PC-9 (cell line): Measurements from ENCODE around the gene ESRRG. TPM values are rescaled to one million over a fixed set of nuclear protein-coding genes. Genes with fewer than 3 reads are reported as not detected.
A peak's percentile ranks its signal among the peaks of the same experiment; 100 is the strongest.

ENCODE experiments used
- BruUV-seq: library from RNA; stranded (reverse); fragments of 400-500 nt; replicated peaks from 2 replicates; lab custom pipeline; 2021; lab: Mats Ljungman, UMichigan
- CTCF ChIA-PET: fragments of 300-600 bp; sonication (Branson Sonifier 250); formaldehyde crosslinking; loops from one replicate; lab custom pipeline; 2022; ENCODE audit warnings: antibody characterized with exemption; lab: Charles Lee
- POLR2A ChIA-PET: fragments of 300-600 bp; sonication (Branson Sonifier 250); formaldehyde crosslinking; loops from one replicate; lab custom pipeline; 2022; ENCODE audit warnings: antibody characterized with exemption; ENCODE audit not compliant: unreplicated experiment; lab: Charles Lee
- DNase-seq, 2 experiments: peaks; one replicate each; pipeline versions ENCODE4 v3.0.0 to v3.0.0-alpha.2; 2015 to 2022; ENCODE audit warnings: mixed read lengths in 1 of 2
- H2AFZ ChIP-seq: fragments of 200-600 bp; sonication (generic); 2 replicates; pipeline ENCODE4 v1.8.1; 2017; ENCODE audit warnings: antibody characterized with exemption
- H3F3A ChIP-seq: fragments of 200-600 bp; sonication (generic); 2 replicates; pipeline ENCODE4 v1.8.1; 2017; ENCODE audit warnings: antibody characterized with exemption, mild to moderate bottlenecking, low read depth; ENCODE audit not compliant: insufficient read depth
- H3K27ac ChIP-seq: fragments of 200-600 bp; sonication (generic); 2 replicates; pipeline ENCODE4 v1.6.1; 2016; ENCODE audit warnings: mixed run types
- H3K27me3 ChIP-seq: fragments of 200-600 bp; sonication (generic); 2 replicates; pipeline ENCODE4 v1.6.1; 2016; ENCODE audit warnings: low read depth, mixed run types; ENCODE audit not compliant: insufficient read depth
- H3K36me3 ChIP-seq: fragments of 200-600 bp; sonication (generic); 2 replicates; pipeline ENCODE4 v1.6.1; 2016; ENCODE audit warnings: low read depth, mixed run types
- H3K4me1 ChIP-seq: fragments of 200-600 bp; sonication (generic); replicated peaks from 2 replicates; pipeline ENCODE4 v1.6.1; 2016; ENCODE audit warnings: mixed run types; ENCODE audit not compliant: insufficient read depth
- H3K4me2 ChIP-seq: fragments of 200-600 bp; sonication (generic); 2 replicates; pipeline ENCODE4 v1.6.1; 2017; ENCODE audit warnings: mixed run types
- H3K4me3 ChIP-seq: fragments of 200-600 bp; sonication (generic); 2 replicates; pipeline ENCODE4 v1.6.1; 2016; ENCODE audit warnings: mixed run types
- H3K79me2 ChIP-seq: fragments of 200-600 bp; sonication (generic); 2 replicates; pipeline ENCODE4 v1.6.1; 2017; ENCODE audit warnings: low read depth, mixed run types
- H3K9me2 ChIP-seq: fragments of 200-600 bp; sonication (generic); 2 replicates; pipeline ENCODE4 v1.8.1; 2017; ENCODE audit warnings: mild to moderate bottlenecking; ENCODE audit not compliant: insufficient read depth
- H3K9me3 ChIP-seq: fragments of 200-600 bp; sonication (generic); 2 replicates; pipeline ENCODE4 v1.8.1; 2016; ENCODE audit warnings: low read depth; ENCODE audit not compliant: insufficient read depth
- H4K20me1 ChIP-seq: fragments of 200-600 bp; sonication (generic); 2 replicates; pipeline ENCODE4 v1.8.1; 2017; ENCODE audit not compliant: insufficient read depth
- EZH2 ChIP-seq: fragments of 200-600 bp; sonication (generic); IDR thresholded peaks from 2 replicates; pipeline ENCODE4 v1.8.0; 2017; ENCODE audit warnings: antibody characterized with exemption, low read depth
- intact Hi-C: fragments of 100-400 bp; cut with micrococcal nuclease; formaldehyde crosslinking; loops from one replicate; pipeline ENCODE4 v1.10.0; 2022; ENCODE audit not compliant: unreplicated experiment
- total RNA-seq: library from RNA; stranded (reverse); gene quantifications from 2 replicates; pipeline ENCODE4 v1.2.3, GENCODE V29; 2021
- TF ChIP-seq, protein P1 (sequence below): fragments of 200-600 bp; sonication (generic); conservative IDR thresholded peaks from 2 replicates; pipeline ENCODE4 v1.6.1; 2017; ENCODE audit warnings: mixed run types, antibody characterized with exemption, mild to moderate bottlenecking, moderate library complexity

ESRRG gene
- total RNA-seq, 1 experiment from 2014 or later, result not detected

- intact Hi-C loops, result no loop called here
- H3K4me2 ChIP-seq, result no peak overlapping the region
- H4K20me1 ChIP-seq, result no peaks in the 10 kb centered on the region
- H3K27ac ChIP-seq, result no peak overlapping the region
- H2AFZ ChIP-seq, result no peak overlapping the region
- TF ChIP-seq, protein P1, sequence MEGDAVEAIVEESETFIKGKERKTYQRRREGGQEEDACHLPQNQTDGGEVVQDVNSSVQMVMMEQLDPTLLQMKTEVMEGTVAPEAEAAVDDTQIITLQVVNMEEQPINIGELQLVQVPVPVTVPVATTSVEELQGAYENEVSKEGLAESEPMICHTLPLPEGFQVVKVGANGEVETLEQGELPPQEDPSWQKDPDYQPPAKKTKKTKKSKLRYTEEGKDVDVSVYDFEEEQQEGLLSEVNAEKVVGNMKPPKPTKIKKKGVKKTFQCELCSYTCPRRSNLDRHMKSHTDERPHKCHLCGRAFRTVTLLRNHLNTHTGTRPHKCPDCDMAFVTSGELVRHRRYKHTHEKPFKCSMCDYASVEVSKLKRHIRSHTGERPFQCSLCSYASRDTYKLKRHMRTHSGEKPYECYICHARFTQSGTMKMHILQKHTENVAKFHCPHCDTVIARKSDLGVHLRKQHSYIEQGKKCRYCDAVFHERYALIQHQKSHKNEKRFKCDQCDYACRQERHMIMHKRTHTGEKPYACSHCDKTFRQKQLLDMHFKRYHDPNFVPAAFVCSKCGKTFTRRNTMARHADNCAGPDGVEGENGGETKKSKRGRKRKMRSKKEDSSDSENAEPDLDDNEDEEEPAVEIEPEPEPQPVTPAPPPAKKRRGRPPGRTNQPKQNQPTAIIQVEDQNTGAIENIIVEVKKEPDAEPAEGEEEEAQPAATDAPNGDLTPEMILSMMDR, result no peak
- no peak for TF ChIP-seq EZH2
- CTCF ChIA-PET, result no interaction called here
- no peaks in the 10 kb centered on the region for H3K9me2 ChIP-seq
- H3K36me3 ChIP-seq, result no peaks in the 10 kb centered on the region
- no peaks in the 10 kb centered on the region for H3K79me2 ChIP-seq
- no peaks in the 10 kb centered on the region for H3K27me3 ChIP-seq
- H3F3A ChIP-seq, result no peaks in the 10 kb centered on the region
- BruUV-seq, result no TSS peak
- POLR2A ChIA-PET, result no interaction called here
- DNase-seq, result no peak
- H3K4me3 ChIP-seq, result no peak overlapping the region
- H3K9me3 ChIP-seq, result no peaks in the 10 kb centered on the region
- no peaks in the 10 kb centered on the region for H3K4me1 ChIP-seq
Measured at GRCh38 chr1:216732121-216732520, 8.9 kb upstream of the ESRRG start.

DNA sequence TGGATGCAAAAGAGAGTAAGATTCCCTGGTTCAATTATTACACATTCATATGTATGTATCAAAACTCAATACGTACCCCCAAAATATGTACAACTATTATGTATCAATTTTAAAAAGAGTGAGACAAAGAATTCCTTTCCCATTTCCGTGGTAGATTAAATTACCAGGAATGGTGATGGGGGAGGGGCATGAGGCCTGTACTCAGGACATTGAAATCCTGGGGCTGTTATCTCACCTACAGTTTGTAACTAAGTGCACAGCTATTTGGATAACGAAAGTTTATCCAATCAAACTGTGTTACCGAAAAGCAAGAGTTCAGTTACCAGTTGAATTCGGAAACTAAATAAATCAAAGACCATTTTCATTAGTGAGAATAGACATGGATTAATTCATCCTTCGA, 8.3 kb upstream of the ESRRG start:
- Histone ChIP-seq H3K27me3 (no peaks in the 10 kb centered on the region), H3K9me3 (no peaks in the 10 kb centered on the region), H3K4me2 (no peak overlapping the region), H3K27ac (no peak overlapping the region), H3F3A (no peaks in the 10 kb centered on the region), H3K4me3 (no peak overlapping the region), H3K4me1 (no peaks in the 10 kb centered on the region), H3K9me2 (no peaks in the 10 kb centered on the region), H2AFZ (no peak overlapping the region), H3K79me2 (no peaks in the 10 kb centered on the region), H4K20me1 (no peaks in the 10 kb centered on the region), H3K36me3 (no peaks in the 10 kb centered on the region)
- TF ChIP-seq, protein P1, result no peak
- TF ChIP-seq EZH2, result no peak
- ChIA-PET POLR2A (no interaction called here), CTCF (no interaction called here)
- intact Hi-C loops, result no loop called here
- no TSS peak for BruUV-seq
- no peak for DNase-seq

DNA sequence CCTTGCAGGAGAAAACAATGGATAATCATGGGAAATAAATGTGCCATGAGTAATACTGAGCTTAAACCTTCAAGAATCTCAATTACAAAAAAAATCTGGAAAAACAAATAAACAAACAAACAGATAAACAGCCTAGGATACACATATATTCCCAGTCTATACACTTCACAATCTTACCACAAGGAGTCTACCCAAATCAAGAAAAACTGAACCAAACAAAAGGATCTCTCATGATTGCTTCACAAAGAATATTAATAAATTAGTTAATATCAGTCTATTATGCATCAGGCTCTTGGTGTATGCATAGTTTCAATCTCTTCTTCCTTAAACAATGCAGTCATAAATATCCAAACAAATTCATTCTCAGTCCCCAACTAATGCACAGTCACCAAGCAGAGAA, 3.2 kb upstream of the ESRRG start:
- Histone ChIP-seq H3K4me2 (no peak overlapping the region), H3K27me3 (no peaks in the 10 kb centered on the region), H3K4me1 (no peaks in the 10 kb centered on the region), H3K9me2 (no peaks in the 10 kb centered on the region), H3K27ac (no peak overlapping the region), H3K79me2 (no peaks in the 10 kb centered on the region), H4K20me1 (no peaks in the 10 kb centered on the region), H3K4me3 (no peak overlapping the region), H3K9me3 (no peaks in the 10 kb centered on the region), H2AFZ (no peak overlapping the region), H3K36me3 (no peaks in the 10 kb centered on the region), H3F3A (no peaks in the 10 kb centered on the region)
- BruUV-seq, result no TSS peak
- CTCF ChIA-PET, result no interaction called here
- no peak for DNase-seq
- POLR2A ChIA-PET, result no interaction called here
- TF ChIP-seq EZH2, result no peak
- TF ChIP-seq, protein P1, result 0 out of 2 replicates have a peak, but pooled peaks have one; percentile 17
- intact Hi-C loops, result no loop called here
